GM10248 (cell line): Measurements from ENCODE around the gene JADE1.
A peak's percentile ranks its signal among the peaks of the same experiment; 100 is the strongest.

Experiments
- CTCF ChIA-PET: fragments of 300-600 bp; sonication (Branson Sonifier 250); formaldehyde crosslinking; extraction: SDS; loops from one replicate; lab custom pipeline; 2021; ENCODE audit warnings: antibody characterized with exemption; lab: Yijun Ruan, JAX
- POLR2A ChIA-PET: fragments of 350-650 bp; sonication (Branson Sonifier 250); formaldehyde crosslinking; extraction: SDS; loops from one replicate; lab custom pipeline; 2020; ENCODE audit warnings: antibody characterized with exemption; lab: Yijun Ruan, JAX
- DNase-seq: peaks from one replicate; pipeline ENCODE4 v3.0.0; 2012; ENCODE audit errors: extremely low spot score
- TF ChIP-seq, protein P1 (sequence below): IDR thresholded peaks from 2 replicates; pipeline ENCODE4 v1.5.1; 2012; ENCODE audit warnings: mild to moderate bottlenecking, low read depth; ENCODE audit errors: extremely low read depth, missing control alignments, control extremely low read depth

The JADE1 gene

GRCh38 chr4:128809477-128810330, at the start of gene JADE1:
Gene JADE1 (plus strand): TSS chr4:128809700. CDS start chr4:128831759, 22,059 bp downstream.
- peak; percentile 89 for DNase-seq
- CTCF ChIA-PET: interaction anchor here (0.7 to 2.1 kb wide), 10 partner anchors 9 to 360 kb away, joined by 3 to 6 read pairs (median 4); no protein-coding TSS in a partner anchor
- POLR2A ChIA-PET: interaction anchor here (0.7 kb wide), 2 partner anchors 108 to 292 kb away, joined by 5 to 9 read pairs; no protein-coding TSS in a partner anchor
- TF ChIP-seq, protein P1, sequence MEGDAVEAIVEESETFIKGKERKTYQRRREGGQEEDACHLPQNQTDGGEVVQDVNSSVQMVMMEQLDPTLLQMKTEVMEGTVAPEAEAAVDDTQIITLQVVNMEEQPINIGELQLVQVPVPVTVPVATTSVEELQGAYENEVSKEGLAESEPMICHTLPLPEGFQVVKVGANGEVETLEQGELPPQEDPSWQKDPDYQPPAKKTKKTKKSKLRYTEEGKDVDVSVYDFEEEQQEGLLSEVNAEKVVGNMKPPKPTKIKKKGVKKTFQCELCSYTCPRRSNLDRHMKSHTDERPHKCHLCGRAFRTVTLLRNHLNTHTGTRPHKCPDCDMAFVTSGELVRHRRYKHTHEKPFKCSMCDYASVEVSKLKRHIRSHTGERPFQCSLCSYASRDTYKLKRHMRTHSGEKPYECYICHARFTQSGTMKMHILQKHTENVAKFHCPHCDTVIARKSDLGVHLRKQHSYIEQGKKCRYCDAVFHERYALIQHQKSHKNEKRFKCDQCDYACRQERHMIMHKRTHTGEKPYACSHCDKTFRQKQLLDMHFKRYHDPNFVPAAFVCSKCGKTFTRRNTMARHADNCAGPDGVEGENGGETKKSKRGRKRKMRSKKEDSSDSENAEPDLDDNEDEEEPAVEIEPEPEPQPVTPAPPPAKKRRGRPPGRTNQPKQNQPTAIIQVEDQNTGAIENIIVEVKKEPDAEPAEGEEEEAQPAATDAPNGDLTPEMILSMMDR: peak; percentile 74

- no peak for DNase-seq
- ChIA-PET POLR2A (no interaction called here), CTCF (no interaction called here)
- TF ChIP-seq, protein P1: no peak
Measured at GRCh38 chr4:128766781-128767180, 42.7 kb upstream of the JADE1 start.

- POLR2A ChIA-PET: no interaction called here
- CTCF ChIA-PET: interaction anchor here (1.0 to 1.5 kb wide), 3 partner anchors 11 to 15 kb away, joined by 3 to 4 read pairs (median 3); no protein-coding TSS in a partner anchor
- TF ChIP-seq, protein P1: no peak
- no peak for DNase-seq
Measured at GRCh38 chr4:128768373-128768996, 41.0 kb upstream of the JADE1 start.

- CTCF ChIA-PET: interaction anchor here (1.2 to 1.5 kb wide), 2 partner anchors 12 to 13 kb away, joined by 3 read pairs; no protein-coding TSS in a partner anchor
Measured at GRCh38 chr4:128769011-128769410, 40.5 kb upstream of the JADE1 start.

GRCh38 chr4:128770807-128771206, 38.7 kb upstream of the JADE1 start:
- ChIA-PET POLR2A (no interaction called here), CTCF (no interaction called here)
- DNase-seq: no peak
- TF ChIP-seq, protein P1: no peak

More at GRCh38 chr4:128769011-128769410, 40.5 kb upstream of the JADE1 start:
- POLR2A ChIA-PET: no interaction called here
- no peak for DNase-seq
- TF ChIP-seq, protein P1: no peak

GRCh38 chr4:128775477-128775876, 34.0 kb upstream of the JADE1 start:
- TF ChIP-seq, protein P1: no peak
- CTCF ChIA-PET: interaction anchor here (0.9 to 1.1 kb wide), 2 partner anchors 8 to 50 kb away, joined by 3 read pairs; no protein-coding TSS in a partner anchor
- POLR2A ChIA-PET: no interaction called here
- DNase-seq: no peak
